Panc1 (cell line): ENCODE measurements around the gene DHX34.

Experiments
- POLR2AphosphoS5 ChIP-seq: IDR thresholded peaks from 2 replicates; pipeline ENCODE4 v1.6.1; 2012; ENCODE audit warnings: mild to moderate bottlenecking, low read depth, low read length, moderate library complexity
- TCF7L2 ChIP-seq: IDR thresholded peaks from 2 replicates; pipeline ENCODE4 v1.6.1; 2011; ENCODE audit warnings: mild to moderate bottlenecking, low read depth, low read length, inconsistent platforms
- TF ChIP-seq, protein P1 (sequence below): fragments of 450-650 bp; IDR thresholded peaks from 2 replicates; pipeline ENCODE4 v1.5.1; 2017; ENCODE audit warnings: mild to moderate bottlenecking

GRCh38 chr19:47375694-47376588 lies 26.8 kb downstream of the DHX34 start:
- TF ChIP-seq, protein P1, sequence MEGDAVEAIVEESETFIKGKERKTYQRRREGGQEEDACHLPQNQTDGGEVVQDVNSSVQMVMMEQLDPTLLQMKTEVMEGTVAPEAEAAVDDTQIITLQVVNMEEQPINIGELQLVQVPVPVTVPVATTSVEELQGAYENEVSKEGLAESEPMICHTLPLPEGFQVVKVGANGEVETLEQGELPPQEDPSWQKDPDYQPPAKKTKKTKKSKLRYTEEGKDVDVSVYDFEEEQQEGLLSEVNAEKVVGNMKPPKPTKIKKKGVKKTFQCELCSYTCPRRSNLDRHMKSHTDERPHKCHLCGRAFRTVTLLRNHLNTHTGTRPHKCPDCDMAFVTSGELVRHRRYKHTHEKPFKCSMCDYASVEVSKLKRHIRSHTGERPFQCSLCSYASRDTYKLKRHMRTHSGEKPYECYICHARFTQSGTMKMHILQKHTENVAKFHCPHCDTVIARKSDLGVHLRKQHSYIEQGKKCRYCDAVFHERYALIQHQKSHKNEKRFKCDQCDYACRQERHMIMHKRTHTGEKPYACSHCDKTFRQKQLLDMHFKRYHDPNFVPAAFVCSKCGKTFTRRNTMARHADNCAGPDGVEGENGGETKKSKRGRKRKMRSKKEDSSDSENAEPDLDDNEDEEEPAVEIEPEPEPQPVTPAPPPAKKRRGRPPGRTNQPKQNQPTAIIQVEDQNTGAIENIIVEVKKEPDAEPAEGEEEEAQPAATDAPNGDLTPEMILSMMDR: no peak
- TF ChIP-seq TCF7L2: no peak
- no peak for TF ChIP-seq POLR2AphosphoS5
